Stimulated activated naive CD8-positive, alpha-beta T cell treated with anti-CD3 and anti-CD28 coated beads, Interleukin-15, Interleukin-2, amounts not matched to agents 100 ng/mL and 50 ng/mL, for 24 hours (primary cell): ENCODE data around the gene RND2.
A peak's percentile ranks its signal among the peaks of the same experiment; 100 is the strongest.

Experiments used
- H3K27ac Mint-ChIP-seq: one replicate; pipeline ENCODE4 v1.8.0; 2021; ENCODE audit warnings: mild to moderate bottlenecking, mixed read lengths
- H3K27me3 Mint-ChIP-seq: one replicate; pipeline ENCODE4 v1.8.0; 2021; ENCODE audit warnings: mixed read lengths
- H3K36me3 Mint-ChIP-seq: one replicate; pipeline ENCODE4 v1.8.0; 2021; ENCODE audit warnings: low read depth, mixed read lengths
- H3K4me1 Mint-ChIP-seq: one replicate; pipeline ENCODE4 v1.8.0; 2021; ENCODE audit warnings: low read depth, mixed read lengths
- H3K4me3 Mint-ChIP-seq: one replicate; pipeline ENCODE4 v1.8.0; 2021; ENCODE audit warnings: mild to moderate bottlenecking, mixed read lengths
- H3K9me3 Mint-ChIP-seq: one replicate; pipeline ENCODE4 v1.8.0; 2021; ENCODE audit warnings: mixed read lengths

The RND2 gene

DNA sequence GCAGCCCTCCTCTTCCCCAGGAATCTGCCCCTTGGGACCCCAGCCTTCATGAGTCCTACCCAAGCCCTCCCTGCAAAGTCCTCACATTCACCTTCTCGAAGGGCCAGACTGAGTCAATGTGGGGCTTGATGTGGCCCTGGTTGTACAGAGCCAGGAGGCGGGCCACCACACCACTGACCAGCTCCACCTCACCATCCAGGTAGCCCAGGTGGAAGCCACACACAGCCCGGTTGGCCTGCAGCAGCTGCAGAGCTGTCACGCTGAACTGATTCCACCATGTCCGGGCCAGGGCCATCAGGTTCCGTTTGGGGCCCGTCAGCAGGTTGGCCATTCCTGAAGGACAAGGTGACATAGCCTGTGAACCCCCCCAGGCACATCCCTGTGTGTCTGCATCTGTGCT lies 8.8 kb upstream of the RND2 start:
- Mint-ChIP-seq H3K9me3 (no peaks in the 10 kb centered on the region), H3K27me3 (no peaks in the 10 kb centered on the region), H3K4me3 (no peak overlapping the region), H3K36me3 (peaks cover 9% of the 10 kb centered on the region), H3K4me1 (peaks cover 24% of the 10 kb centered on the region), H3K27ac (no peak overlapping the region)

DNA sequence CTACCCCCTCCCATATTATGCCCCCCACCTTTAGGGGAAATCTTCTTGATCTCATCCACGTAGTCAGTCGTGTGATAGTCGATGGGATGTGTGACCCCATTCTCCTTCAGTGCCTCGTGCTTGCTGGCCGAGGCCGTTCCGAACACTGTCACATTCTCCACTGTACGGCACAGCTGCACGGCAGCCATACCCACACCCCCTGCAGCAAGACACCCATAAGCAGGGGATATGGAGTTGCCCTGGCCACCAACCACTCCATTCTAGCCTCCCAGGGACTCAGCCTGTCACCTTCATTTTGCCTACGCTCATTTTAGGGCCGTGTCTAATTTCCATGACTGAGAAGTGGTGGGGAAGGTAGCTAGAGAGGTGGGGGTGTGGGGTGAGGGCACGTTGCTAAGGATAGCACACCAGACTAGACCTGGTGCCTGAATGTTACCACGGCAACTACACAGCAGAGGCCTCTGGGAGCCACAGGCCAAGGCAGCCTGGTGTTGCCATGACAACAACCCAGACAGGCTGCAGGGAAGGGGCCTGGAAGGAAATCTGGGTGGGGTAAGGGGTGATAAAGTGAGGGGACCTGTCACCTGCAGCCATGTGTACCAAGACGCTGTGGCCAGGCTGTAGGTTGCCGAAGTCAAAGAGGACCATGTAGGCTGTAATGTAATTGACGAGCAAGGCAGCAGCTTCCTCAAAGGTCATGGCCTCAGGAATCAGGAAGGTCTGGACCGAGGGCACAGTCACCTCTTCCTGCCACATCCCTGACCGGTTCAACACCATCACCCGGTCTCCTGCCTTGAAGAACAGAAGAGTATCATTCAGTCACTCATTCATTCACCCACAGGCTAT lies 6.8 kb upstream of the RND2 start:
- Mint-ChIP-seq H3K27me3 (no peaks in the 10 kb centered on the region), H3K4me1 (peaks cover 28% of the 10 kb centered on the region), H3K9me3 (no peaks in the 10 kb centered on the region)

DNA sequence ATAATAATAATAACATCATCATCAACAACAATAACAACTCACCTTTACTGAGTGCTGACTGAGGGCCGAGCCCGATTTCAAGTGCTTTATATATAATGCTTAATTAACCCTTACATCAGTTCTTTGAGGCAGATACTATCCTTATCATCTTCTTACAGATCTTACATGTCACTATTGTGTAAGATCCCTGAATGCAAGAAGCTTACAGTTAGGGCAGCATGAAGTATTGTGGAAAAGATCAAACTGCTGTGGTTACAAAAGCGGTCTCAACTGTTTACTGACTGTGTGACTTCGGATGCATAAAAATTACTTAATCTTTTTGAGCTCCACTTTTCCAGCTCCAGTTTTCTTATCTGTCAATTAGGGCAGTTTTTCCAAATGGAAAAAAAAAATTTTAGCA lies 6.1 kb upstream of the RND2 start:
- Mint-ChIP-seq H3K4me3 (no peak overlapping the region), H3K27ac (no peak overlapping the region), H3K27me3 (no peaks in the 10 kb centered on the region), H3K4me1 (peaks cover 28% of the 10 kb centered on the region), H3K36me3 (peaks cover 4% of the 10 kb centered on the region), H3K9me3 (no peaks in the 10 kb centered on the region)

More for the DNA sequence above, 6.8 kb upstream of the RND2 start:
- H3K27ac Mint-ChIP-seq = peak overlapping the region; percentile 19
- H3K36me3 Mint-ChIP-seq = peaks cover 8% of the 10 kb centered on the region
- no peak overlapping the region for H3K4me3 Mint-ChIP-seq

DNA sequence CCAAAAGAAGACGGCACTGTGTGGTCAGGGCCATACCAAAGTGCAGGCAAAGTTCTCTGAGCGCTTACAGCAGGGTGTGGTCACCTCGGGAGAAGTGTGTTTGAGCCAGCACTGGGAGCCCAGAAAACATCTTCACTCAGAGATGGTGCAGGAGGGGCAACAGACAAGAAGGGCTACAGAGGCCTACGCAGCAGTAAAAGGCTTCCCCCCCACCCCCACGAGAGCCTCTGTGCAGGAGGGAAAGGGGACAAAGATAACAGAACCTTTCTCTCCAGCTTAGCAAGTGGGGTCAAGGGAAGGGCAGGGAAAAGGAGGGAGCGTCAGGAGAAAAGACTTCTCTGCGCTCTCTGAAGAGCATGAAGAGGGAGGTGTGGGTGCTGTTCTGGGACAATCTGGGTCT lies 5.6 kb upstream of the RND2 start:
- Mint-ChIP-seq H3K9me3 (no peaks in the 10 kb centered on the region), H3K27ac (no peak overlapping the region), H3K36me3 (peaks cover 2% of the 10 kb centered on the region), H3K4me1 (peaks cover 31% of the 10 kb centered on the region), H3K4me3 (no peak overlapping the region), H3K27me3 (no peaks in the 10 kb centered on the region)

DNA sequence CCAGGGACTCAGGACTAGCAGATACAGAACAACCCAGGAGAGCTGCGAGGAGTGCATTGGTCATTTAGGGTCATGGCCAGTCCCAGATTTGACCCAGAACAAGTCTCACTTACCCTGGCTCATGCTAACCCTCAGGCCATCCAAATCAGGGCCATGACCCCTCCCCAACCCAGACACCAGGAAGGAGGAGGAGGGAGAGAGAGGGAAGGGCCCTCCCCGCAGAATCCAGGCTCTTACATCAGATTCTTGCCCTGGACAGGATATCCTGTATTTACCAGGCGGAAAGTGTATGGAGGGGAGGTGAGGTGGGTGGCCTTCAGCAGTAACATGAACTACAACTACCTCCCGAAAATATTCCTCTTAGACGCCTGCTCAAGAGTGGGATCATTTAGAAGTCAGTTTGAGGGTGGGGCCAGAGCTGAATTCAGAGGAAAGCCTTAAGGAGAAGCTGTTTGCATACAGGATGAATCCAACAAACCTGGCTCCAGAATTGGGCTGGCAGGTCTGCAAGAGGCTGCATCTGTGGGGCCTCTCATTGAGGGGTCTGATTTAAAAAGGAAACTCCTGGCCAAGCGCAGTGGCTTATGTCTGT lies 4.9 kb upstream of the RND2 start:
- Mint-ChIP-seq H3K4me1 (peaks cover 37% of the 10 kb centered on the region), H3K27ac (no peak overlapping the region), H3K27me3 (no peaks in the 10 kb centered on the region), H3K9me3 (no peaks in the 10 kb centered on the region), H3K4me3 (peak overlapping the region; percentile 84), H3K36me3 (no peaks in the 10 kb centered on the region)

DNA sequence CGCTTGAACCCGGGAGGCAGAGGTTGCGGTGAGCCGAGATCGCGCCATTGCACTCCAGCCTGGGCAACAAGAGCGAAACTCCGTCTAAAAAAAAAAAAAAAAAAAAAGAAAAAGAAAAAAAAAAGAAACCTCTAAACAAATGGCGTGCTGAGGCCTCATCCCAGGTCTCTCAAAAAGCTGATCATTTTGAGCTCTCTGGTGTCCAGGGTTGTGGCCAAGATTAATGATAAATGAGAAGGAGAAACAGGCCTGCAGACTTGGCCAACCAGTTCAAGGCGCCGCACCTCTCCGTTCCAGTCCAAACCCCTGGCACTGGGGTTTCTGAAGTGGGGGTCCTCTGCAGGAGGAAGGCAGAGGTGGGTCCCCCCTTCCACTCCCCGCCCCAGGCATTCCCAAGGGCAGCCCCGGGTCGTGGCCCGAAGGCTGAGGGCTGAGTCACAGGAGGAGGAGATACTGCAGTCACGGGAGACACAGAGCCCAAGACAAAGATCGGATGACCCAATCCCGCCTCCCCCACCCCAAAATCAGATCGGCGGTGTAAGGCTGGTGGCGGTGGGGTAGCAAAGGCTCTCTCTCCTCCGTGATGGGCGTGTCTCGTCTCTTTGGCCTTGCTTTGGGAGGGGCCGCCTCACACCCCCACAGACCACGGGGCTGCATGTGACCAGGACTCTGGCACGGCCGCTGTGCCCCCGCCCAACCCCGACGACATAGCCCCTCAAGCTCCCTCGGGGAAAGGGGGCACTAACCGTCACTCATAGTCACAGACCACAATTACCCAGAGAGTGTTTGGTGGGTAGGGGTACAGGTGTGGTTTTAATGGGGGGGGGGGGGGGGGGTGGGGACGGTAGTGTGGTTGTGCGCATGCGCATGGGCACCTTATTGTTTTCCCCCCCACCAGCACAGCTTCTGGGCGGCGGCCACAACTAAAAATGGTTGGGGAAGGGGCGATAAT lies 4.0 kb upstream of the RND2 start:
- peak overlapping the region; percentile 45 for H3K27ac Mint-ChIP-seq
- peaks cover 37% of the 10 kb centered on the region for H3K4me1 Mint-ChIP-seq
- peak overlapping the region; percentile 84 for H3K4me3 Mint-ChIP-seq
- no peaks in the 10 kb centered on the region for H3K36me3 Mint-ChIP-seq
- no peaks in the 10 kb centered on the region for H3K9me3 Mint-ChIP-seq
- no peaks in the 10 kb centered on the region for H3K27me3 Mint-ChIP-seq

DNA sequence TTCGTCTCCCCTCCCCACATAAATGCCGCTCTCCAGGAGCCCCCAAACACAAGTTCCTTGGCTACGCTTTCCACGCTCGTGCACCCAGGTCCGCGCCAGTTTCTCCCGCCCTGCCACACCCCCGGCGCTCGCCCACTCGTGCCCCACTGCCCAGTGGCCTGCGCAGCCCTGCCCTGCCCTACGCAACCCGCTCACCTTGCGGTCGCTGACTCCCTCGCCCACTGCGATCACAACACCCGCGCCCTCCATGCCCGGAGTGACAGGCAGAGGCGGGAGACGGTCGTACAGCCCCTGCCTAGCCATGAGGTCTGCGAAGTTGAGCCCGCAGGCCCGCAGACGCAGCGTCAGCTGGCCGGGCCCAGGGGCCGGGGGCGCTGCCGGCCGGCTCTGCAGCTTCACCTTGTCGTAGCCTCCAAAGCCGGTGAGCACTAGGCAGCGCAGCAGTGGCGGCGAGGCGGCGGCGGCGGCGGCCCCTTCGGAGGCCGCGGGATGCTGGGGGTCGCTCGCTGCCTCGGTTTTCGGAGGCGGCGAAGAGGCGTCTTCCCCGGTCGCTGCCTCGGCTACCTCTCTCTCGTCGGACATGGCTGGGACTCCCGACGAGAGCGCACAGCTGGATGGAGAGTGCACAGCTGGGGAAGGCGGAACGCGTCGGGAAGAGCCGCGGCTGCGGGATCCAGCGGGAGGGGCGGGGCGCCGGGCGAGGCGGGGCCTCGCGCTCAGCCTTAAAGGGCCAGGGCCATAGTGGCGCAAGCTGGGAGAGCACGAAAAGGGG lies 3.1 kb upstream of the RND2 start, which contains the start of gene VAT1:
TSS of gene VAT1 (minus strand) at position 645 of the 772 bp plus-strand sequence. CDS start at position 582, 63 bp downstream.
- Mint-ChIP-seq H3K27ac (peak within 1 kb of the TSS; percentile 45), H3K9me3 (no peaks in the 10 kb centered on the region), H3K4me3 (peak within 1 kb of the TSS; percentile 84)

DNA sequence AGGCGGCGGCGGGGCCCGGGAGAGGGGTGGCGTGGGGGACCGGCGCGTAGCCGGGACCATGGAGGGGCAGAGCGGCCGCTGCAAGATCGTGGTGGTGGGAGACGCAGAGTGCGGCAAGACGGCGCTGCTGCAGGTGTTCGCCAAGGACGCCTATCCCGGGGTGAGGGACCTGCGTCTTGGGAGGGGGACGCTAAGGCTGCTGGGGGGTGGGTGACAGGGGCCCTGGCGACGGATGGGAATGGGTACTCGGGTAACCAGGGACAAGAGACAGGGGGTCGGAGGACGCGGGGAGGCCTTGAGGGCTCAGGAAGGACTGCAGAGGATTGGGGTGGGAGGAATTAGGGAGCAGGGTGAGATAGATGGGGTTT lies 243 bp downstream of the RND2 start:
- no peaks in the 10 kb centered on the region for H3K36me3 Mint-ChIP-seq
- H3K4me1 Mint-ChIP-seq = peaks cover 20% of the 10 kb centered on the region
- peak overlapping the region; percentile 32 for H3K4me3 Mint-ChIP-seq
- H3K9me3 Mint-ChIP-seq = no peaks in the 10 kb centered on the region
- H3K27me3 Mint-ChIP-seq = no peaks in the 10 kb centered on the region
- H3K27ac Mint-ChIP-seq = no peak overlapping the region

More for the DNA sequence above, 3.1 kb upstream of the RND2 start, which contains the start of gene VAT1:
- Mint-ChIP-seq H3K36me3 (no peaks in the 10 kb centered on the region), H3K4me1 (peaks cover 37% of the 10 kb centered on the region), H3K27me3 (no peaks in the 10 kb centered on the region)

DNA sequence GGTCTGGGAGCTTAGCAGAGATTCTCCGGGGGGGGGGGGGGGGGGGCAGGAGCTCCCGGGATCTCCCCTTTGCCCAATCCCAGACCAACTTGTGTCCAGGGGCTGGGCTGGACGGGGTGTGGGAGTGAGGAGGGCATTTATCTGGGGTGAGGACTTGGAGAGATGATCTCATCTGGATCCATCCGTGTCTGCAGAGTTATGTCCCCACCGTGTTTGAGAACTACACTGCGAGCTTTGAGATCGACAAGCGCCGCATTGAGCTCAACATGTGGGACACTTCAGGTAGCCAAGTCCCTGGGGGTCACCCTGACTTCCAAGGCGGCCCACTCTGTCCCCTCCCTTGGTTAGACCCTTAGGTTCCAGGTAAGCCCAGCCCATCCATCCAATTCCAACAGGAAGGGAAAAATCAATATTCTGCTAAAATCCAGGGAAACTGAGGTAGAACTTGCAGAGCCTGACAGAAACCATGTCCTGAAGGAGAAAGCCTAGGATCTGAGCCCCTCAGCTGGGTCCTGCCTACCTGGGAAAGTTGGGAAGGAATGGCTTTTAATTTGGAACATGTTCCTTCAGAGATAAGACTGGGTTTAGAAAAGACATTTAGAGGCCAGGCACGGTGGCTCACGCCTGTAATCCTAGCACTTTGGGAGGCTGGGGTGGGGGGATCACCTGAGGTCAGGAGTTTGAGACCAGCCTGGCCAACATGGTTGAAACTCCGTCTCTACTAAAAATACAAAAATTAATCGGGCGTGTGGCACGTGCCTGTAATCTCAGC lies 921 bp downstream of the RND2 start:
- Mint-ChIP-seq H3K27me3 (no peaks in the 10 kb centered on the region), H3K27ac (no peak overlapping the region), H3K9me3 (no peaks in the 10 kb centered on the region), H3K36me3 (no peaks in the 10 kb centered on the region), H3K4me1 (peaks cover 15% of the 10 kb centered on the region), H3K4me3 (no peak overlapping the region)

DNA sequence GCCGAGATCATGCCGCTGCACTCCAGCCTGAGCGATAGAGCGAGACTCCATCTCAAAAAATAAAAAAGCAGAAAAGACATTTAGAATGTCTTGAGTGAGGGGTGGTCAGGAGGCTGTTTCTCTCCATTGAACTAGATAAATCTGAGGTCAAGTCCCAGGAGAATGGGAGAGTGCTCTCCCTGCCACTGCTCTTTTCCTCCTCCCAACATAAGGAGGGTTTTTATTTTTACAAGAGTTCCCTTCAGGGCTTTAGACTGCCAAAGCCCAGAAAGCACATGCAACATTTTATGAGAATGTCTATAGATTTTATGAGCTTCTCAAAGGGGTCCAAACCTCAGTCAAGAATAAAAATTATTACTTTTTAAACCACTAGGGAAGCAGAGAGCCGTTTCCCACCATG lies 1.6 kb downstream of the RND2 start:
- Mint-ChIP-seq H3K36me3 (no peaks in the 10 kb centered on the region), H3K4me1 (peaks cover 12% of the 10 kb centered on the region), H3K4me3 (no peak overlapping the region), H3K27me3 (no peaks in the 10 kb centered on the region), H3K27ac (no peak overlapping the region), H3K9me3 (no peaks in the 10 kb centered on the region)

DNA sequence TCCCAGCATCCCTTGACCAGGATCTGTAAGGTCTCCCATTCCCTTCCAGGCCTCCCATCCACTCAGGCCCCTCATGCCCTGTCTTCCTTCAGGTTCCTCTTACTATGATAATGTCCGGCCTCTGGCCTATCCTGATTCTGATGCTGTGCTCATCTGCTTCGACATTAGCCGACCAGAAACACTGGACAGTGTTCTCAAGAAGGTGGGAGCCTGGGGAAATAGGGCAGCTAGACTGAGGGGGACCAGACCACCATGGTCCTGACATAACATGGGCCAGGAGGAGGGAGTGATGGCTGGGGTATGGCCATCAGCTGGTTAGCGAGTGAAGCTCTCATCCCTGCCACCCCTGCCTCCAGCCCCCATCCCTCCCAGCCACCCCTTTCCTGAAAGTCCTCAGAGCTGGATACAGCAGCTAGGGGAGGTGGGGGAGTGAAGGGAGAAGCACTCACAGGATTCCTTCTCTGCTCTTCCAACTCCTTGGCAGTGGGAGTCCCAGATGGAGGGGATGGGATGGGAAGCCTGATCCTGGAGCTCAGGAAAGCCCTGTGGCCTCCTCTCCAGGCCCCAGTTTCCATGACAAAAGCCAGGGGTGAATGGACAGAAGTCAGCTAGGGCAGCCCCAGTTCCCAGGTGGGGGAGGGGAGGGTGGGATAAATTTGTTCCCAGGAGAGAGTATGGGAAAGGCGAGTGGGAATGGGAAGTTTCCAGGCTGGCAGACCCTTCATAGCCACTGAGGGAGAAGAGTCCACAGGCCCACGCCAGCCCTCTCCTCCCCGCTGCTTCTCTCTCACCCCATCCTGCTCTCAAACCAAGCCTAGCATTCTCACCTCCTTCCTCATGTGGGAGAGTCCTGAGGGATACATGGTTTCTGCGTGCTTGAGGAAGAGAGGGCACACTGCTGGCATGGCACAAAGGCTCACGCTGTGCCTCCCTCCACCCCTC lies 2.3 kb downstream of the RND2 start:
- Mint-ChIP-seq H3K4me1 (peaks cover 9% of the 10 kb centered on the region), H3K4me3 (no peak overlapping the region), H3K36me3 (no peaks in the 10 kb centered on the region), H3K27me3 (no peaks in the 10 kb centered on the region), H3K27ac (no peak overlapping the region), H3K9me3 (no peaks in the 10 kb centered on the region)

DNA sequence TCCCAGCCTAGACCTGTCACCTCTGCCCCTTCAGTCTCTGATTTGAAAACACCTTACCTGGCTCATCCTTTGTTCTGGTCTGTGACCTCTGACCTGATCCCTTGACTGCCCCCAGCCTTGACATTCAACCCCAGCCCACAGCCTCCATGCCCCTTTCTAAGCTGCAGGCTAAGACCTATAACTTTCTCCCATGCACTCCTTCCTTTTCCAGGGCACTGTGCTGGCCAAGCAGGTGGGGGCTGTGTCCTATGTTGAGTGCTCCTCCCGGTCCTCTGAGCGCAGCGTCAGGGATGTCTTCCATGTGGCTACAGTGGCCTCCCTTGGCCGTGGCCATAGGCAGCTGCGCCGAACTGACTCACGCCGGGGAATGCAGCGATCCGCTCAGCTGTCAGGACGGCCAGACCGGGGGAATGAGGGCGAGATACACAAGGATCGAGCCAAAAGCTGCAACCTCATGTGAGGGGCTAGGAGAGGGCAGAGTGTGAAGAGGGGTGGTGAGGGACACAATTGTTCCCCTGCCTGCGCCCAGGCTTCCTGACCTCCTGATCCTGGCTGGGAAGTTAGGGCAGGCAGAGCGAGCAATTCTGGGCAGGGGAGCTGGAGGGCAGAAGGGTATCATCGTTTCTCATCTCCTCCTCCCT lies 3.3 kb downstream of the RND2 start:
- Mint-ChIP-seq H3K4me3 (no peak overlapping the region), H3K27ac (no peak overlapping the region), H3K36me3 (no peaks in the 10 kb centered on the region), H3K27me3 (no peaks in the 10 kb centered on the region), H3K9me3 (no peaks in the 10 kb centered on the region), H3K4me1 (peaks cover 9% of the 10 kb centered on the region)
